Measurements from ENCODE around the gene ESR1.
"Not testable (repeated sequence)": the region's sequence is repeated elsewhere in the genome, so short reads cannot be mapped to it uniquely, and the experiment has no call there.

The ESR1 gene

GRCh38 chr6:151875524-151875923 is 68.0 kb downstream of the ESR1 start:
- no peak overlapping the region for H3K27ac ChIP-seq
- no peak for TF ChIP-seq CTCF (conservative IDR thresholded peaks at IDR 0.05)
- TF ChIP-seq ZFX (IDR thresholded peaks at IDR 0.05) = no peak

- no peak for TF ChIP-seq CTCF (conservative IDR thresholded peaks at IDR 0.05)
- no peak for TF ChIP-seq ZFX (IDR thresholded peaks at IDR 0.05)
- no peak overlapping the region for H3K27ac ChIP-seq
Observed at GRCh38 chr6:151876122-151876521, 68.6 kb downstream of the ESR1 start.

GRCh38 chr6:151877458-151877857 is 70.0 kb downstream of the ESR1 start:
- TF ChIP-seq ZFX (IDR thresholded peaks at IDR 0.05) (no peak), CTCF (conservative IDR thresholded peaks at IDR 0.05) (no peak)
- H3K27ac ChIP-seq = no peak overlapping the region

GRCh38 chr6:151881231-151881630 is 73.7 kb downstream of the ESR1 start:
- TF ChIP-seq CTCF (conservative IDR thresholded peaks at IDR 0.05) = no peak
- no peak for TF ChIP-seq ZFX (IDR thresholded peaks at IDR 0.05)
- H3K27ac ChIP-seq = no peak overlapping the region

GRCh38 chr6:151882206-151882605 is 74.7 kb downstream of the ESR1 start:
- H3K27ac ChIP-seq = no peak overlapping the region
- TF ChIP-seq CTCF (conservative IDR thresholded peaks at IDR 0.05) = no peak
- TF ChIP-seq ZFX (IDR thresholded peaks at IDR 0.05) = no peak

GRCh38 chr6:151885234-151885633 is 77.8 kb downstream of the ESR1 start:
- TF ChIP-seq ZFX (IDR thresholded peaks at IDR 0.05) = no peak
- no peak for TF ChIP-seq CTCF (conservative IDR thresholded peaks at IDR 0.05)
- no peak overlapping the region for H3K27ac ChIP-seq

GRCh38 chr6:151891524-151891923 is 84.0 kb downstream of the ESR1 start:
- no peak for TF ChIP-seq CTCF (conservative IDR thresholded peaks at IDR 0.05)
- no peak for TF ChIP-seq ZFX (IDR thresholded peaks at IDR 0.05)
- no peak overlapping the region for H3K27ac ChIP-seq

- not testable (repeated sequence) for H3K27ac ChIP-seq
Observed at GRCh38 chr6:151894426-151894825, 86.9 kb downstream of the ESR1 start.

GRCh38 chr6:151899221-151899620 is 91.7 kb downstream of the ESR1 start:
- not testable (repeated sequence) for H3K27ac ChIP-seq

- H3K27ac ChIP-seq = not testable (repeated sequence)
Observed at GRCh38 chr6:151899796-151900195, 92.3 kb downstream of the ESR1 start.

Measured in C4-2B (cell line).